OCI-LY7 (cell line): ENCODE results near the gene PCDH17. TPM values are rescaled to one million over a fixed set of nuclear protein-coding genes. Genes with fewer than 3 reads are reported as not detected.

Experiments
- BruUV-seq: library from RNA; stranded (reverse); fragments of 400-500 nt; replicated peaks from 2 replicates; lab custom pipeline; 2021; lab: Mats Ljungman, UMichigan
- CTCF ChIA-PET: fragments of 300-600 bp; sonication (Branson Sonifier 250); formaldehyde crosslinking; loops from one replicate; lab custom pipeline; 2022; ENCODE audit warnings: antibody characterized with exemption; ENCODE audit not compliant: unreplicated experiment; lab: Charles Lee
- POLR2A ChIA-PET: fragments of 300-600 bp; sonication (Branson Sonifier 250); formaldehyde crosslinking; loops from one replicate; lab custom pipeline; 2022; ENCODE audit warnings: antibody characterized with exemption; lab: Charles Lee
- DNase-seq: peaks from one replicate; pipeline ENCODE4 v3.0.0-alpha.2; 2015; ENCODE audit warnings: low spot score
- H2AFZ ChIP-seq: fragments of 200-600 bp; sonication (generic), shearing (Covaris generic); 2 replicates; pipeline ENCODE4 v1.6.1; 2014; ENCODE audit warnings: mild to moderate bottlenecking, antibody characterized with exemption, low read length, moderate library complexity
- H3K27ac ChIP-seq: fragments of 200-600 bp; sonication (generic); 2 replicates; pipeline ENCODE4 v1.5.1; 2014; ENCODE audit warnings: mixed run types, low read depth, mild to moderate bottlenecking, moderate library complexity, low read length, inconsistent platforms; ENCODE audit not compliant: poor library complexity, severe bottlenecking
- H3K36me3 ChIP-seq: fragments of 200-600 bp; sonication (generic); 2 replicates; pipeline ENCODE4 v1.6.1; 2014; ENCODE audit warnings: mild to moderate bottlenecking, antibody characterized with exemption, low read length, moderate library complexity, mixed read lengths; ENCODE audit not compliant: insufficient read depth
- H3K4me1 ChIP-seq: fragments of 200-600 bp; sonication (generic); 2 replicates; pipeline ENCODE4 v1.5.1; 2014; ENCODE audit warnings: mild to moderate bottlenecking, low read length; ENCODE audit not compliant: insufficient read depth, poor library complexity, severe bottlenecking
- H3K4me2 ChIP-seq: fragments of 200-600 bp; sonication (generic); 2 replicates; pipeline ENCODE4 v1.6.1; 2014; ENCODE audit warnings: mild to moderate bottlenecking, low read length
- H3K4me3 ChIP-seq: fragments of 200-600 bp; sonication (generic); 2 replicates; pipeline ENCODE4 v1.5.1; 2014; ENCODE audit warnings: mild to moderate bottlenecking, low read depth, low read length; ENCODE audit not compliant: poor library complexity, severe bottlenecking
- H3K79me2 ChIP-seq: fragments of 200-600 bp; sonication (generic); 2 replicates; pipeline ENCODE4 v1.6.1; 2016; ENCODE audit warnings: low read depth, mild to moderate bottlenecking, low read length, moderate library complexity, mixed read lengths; ENCODE audit not compliant: insufficient read depth
- H3K9me2 ChIP-seq: fragments of 200-600 bp; sonication (generic); 2 replicates; pipeline ENCODE4 v1.6.1; 2016; ENCODE audit warnings: mild to moderate bottlenecking, low read length, mixed read lengths; ENCODE audit not compliant: insufficient read depth
- H3K9me3 ChIP-seq: fragments of 200-600 bp; sonication (generic); 2 replicates; pipeline ENCODE4 v1.6.1; 2014; ENCODE audit warnings: mild to moderate bottlenecking, mixed run types, low read length, mixed read lengths
- H4K20me1 ChIP-seq: fragments of 200-600 bp; sonication (generic); 2 replicates; pipeline ENCODE4 v1.6.1; 2014; ENCODE audit warnings: mild to moderate bottlenecking, antibody characterized with exemption, low read length, moderate library complexity, mixed read lengths; ENCODE audit not compliant: insufficient read depth
- EZH2phosphoT487 ChIP-seq: fragments of 200-600 bp; sonication (generic); IDR thresholded peaks from 2 replicates; pipeline ENCODE4 v1.6.1; 2018; ENCODE audit warnings: low read depth, borderline replicate concordance, mild to moderate bottlenecking, mixed run types, antibody characterized with exemption, low read length, moderate library complexity, mixed read lengths
- intact Hi-C: fragments of 100-400 bp; cut with micrococcal nuclease; formaldehyde crosslinking; loops from one replicate; pipeline ENCODE4 v1.10.0; 2022; ENCODE audit not compliant: unreplicated experiment
- total RNA-seq, 2 experiments: library from RNA; depleted of rRNA in 1 of 2; stranded (reverse); fragments of >200 nt in 1 of 2; shearing (Covaris generic) in 1 of 2; gene quantifications; 2 replicates each; pipeline ENCODE4 v1.2.3, GENCODE V29; 2014 to 2022
- TF ChIP-seq, protein P1 (sequence below): fragments of 200-600 bp; sonication (generic); conservative IDR thresholded peaks from 2 replicates; pipeline ENCODE4 v1.5.1; 2014; ENCODE audit warnings: mild to moderate bottlenecking, antibody characterized with exemption, low read length, moderate library complexity, mixed read lengths

The PCDH17 gene
- total RNA-seq, 2 experiments from 2014 or later: not detected

DNA sequence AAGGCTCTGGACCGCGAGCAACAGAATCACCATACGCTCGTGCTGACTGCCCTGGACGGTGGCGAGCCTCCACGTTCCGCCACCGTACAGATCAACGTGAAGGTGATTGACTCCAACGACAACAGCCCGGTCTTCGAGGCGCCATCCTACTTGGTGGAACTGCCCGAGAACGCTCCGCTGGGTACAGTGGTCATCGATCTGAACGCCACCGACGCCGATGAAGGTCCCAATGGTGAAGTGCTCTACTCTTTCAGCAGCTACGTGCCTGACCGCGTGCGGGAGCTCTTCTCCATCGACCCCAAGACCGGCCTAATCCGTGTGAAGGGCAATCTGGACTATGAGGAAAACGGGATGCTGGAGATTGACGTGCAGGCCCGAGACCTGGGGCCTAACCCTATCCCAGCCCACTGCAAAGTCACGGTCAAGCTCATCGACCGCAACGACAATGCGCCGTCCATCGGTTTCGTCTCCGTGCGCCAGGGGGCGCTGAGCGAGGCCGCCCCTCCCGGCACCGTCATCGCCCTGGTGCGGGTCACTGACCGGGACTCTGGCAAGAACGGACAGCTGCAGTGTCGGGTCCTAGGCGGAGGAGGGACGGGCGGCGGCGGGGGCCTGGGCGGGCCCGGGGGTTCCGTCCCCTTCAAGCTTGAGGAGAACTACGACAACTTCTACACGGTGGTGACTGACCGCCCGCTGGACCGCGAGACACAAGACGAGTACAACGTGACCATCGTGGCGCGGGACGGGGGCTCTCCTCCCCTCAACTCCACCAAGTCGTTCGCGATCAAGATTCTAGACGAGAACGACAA lies 1.8 kb downstream of the PCDH17 start:
- Histone ChIP-seq H3K4me2 (no peak overlapping the region), H2AFZ (no peak overlapping the region), H4K20me1 (no peaks in the 10 kb centered on the region), H3K27ac (no peak overlapping the region), H3K9me3 (no peaks in the 10 kb centered on the region), H3K79me2 (no peaks in the 10 kb centered on the region), H3K4me1 (no peaks in the 10 kb centered on the region), H3K9me2 (no peaks in the 10 kb centered on the region), H3K4me3 (no peak overlapping the region), H3K36me3 (no peaks in the 10 kb centered on the region)
- TF ChIP-seq EZH2phosphoT487: no peak
- TF ChIP-seq, protein P1, sequence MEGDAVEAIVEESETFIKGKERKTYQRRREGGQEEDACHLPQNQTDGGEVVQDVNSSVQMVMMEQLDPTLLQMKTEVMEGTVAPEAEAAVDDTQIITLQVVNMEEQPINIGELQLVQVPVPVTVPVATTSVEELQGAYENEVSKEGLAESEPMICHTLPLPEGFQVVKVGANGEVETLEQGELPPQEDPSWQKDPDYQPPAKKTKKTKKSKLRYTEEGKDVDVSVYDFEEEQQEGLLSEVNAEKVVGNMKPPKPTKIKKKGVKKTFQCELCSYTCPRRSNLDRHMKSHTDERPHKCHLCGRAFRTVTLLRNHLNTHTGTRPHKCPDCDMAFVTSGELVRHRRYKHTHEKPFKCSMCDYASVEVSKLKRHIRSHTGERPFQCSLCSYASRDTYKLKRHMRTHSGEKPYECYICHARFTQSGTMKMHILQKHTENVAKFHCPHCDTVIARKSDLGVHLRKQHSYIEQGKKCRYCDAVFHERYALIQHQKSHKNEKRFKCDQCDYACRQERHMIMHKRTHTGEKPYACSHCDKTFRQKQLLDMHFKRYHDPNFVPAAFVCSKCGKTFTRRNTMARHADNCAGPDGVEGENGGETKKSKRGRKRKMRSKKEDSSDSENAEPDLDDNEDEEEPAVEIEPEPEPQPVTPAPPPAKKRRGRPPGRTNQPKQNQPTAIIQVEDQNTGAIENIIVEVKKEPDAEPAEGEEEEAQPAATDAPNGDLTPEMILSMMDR: no peak
- DNase-seq: no peak
- BruUV-seq: no TSS peak
- ChIA-PET CTCF (no interaction called here), POLR2A (no interaction called here)
- intact Hi-C loops: no loop called here

DNA sequence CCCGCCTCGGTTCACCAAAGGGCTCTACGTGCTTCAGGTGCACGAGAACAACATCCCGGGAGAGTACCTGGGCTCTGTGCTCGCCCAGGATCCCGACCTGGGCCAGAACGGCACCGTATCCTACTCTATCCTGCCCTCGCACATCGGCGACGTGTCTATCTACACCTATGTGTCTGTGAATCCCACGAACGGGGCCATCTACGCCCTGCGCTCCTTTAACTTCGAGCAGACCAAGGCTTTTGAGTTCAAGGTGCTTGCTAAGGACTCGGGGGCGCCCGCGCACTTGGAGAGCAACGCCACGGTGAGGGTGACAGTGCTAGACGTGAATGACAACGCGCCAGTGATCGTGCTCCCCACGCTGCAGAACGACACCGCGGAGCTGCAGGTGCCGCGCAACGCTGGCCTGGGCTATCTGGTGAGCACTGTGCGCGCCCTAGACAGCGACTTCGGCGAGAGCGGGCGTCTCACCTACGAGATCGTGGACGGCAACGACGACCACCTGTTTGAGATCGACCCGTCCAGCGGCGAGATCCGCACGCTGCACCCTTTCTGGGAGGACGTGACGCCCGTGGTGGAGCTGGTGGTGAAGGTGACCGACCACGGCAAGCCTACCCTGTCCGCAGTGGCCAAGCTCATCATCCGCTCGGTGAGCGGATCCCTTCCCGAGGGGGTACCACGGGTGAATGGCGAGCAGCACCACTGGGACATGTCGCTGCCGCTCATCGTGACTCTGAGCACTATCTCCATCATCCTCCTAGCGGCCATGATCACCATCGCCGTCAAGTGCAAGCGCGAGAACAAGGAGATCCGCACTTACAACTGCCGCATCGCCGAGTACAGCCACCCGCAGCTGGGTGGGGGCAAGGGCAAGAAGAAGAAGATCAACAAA lies 2.6 kb downstream of the PCDH17 start:
- H3K9me3 ChIP-seq: no peaks in the 10 kb centered on the region
- POLR2A ChIA-PET: no interaction called here
- H2AFZ ChIP-seq: no peak overlapping the region
- H3K4me1 ChIP-seq: no peaks in the 10 kb centered on the region
- no peak for DNase-seq
- no peaks in the 10 kb centered on the region for H3K9me2 ChIP-seq
- H3K4me3 ChIP-seq: no peak overlapping the region
- no peak overlapping the region for H3K27ac ChIP-seq
- CTCF ChIA-PET: no interaction called here
- no peaks in the 10 kb centered on the region for H3K79me2 ChIP-seq
- TF ChIP-seq EZH2phosphoT487: no peak
- BruUV-seq: no TSS peak
- H4K20me1 ChIP-seq: no peaks in the 10 kb centered on the region
- no peaks in the 10 kb centered on the region for H3K36me3 ChIP-seq
- H3K4me2 ChIP-seq: no peak overlapping the region
- intact Hi-C loops: no loop called here

DNA sequence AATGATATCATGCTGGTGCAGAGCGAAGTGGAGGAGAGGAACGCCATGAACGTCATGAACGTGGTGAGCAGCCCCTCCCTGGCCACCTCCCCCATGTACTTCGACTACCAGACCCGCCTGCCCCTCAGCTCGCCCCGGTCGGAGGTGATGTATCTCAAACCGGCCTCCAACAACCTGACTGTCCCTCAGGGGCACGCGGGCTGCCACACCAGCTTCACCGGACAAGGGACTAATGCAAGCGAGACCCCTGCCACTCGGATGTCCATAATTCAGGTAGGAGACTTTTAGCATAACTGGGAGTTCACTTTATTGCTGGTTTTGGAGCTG lies 3.3 kb downstream of the PCDH17 start:
- no peak for TF ChIP-seq EZH2phosphoT487
- TF ChIP-seq, protein P1: no peak
- no peaks in the 10 kb centered on the region for H3K9me2 ChIP-seq
- BruUV-seq: no TSS peak
- no peak overlapping the region for H3K4me3 ChIP-seq
- no peaks in the 10 kb centered on the region for H4K20me1 ChIP-seq
- CTCF ChIA-PET: no interaction called here
- H3K36me3 ChIP-seq: no peaks in the 10 kb centered on the region
- no peaks in the 10 kb centered on the region for H3K9me3 ChIP-seq
- H2AFZ ChIP-seq: no peak overlapping the region
- H3K27ac ChIP-seq: no peak overlapping the region
- POLR2A ChIA-PET: interaction anchor here (0.6 to 1.4 kb wide), 2 partner anchors 10 to 279 kb away, joined by 3 to 4 read pairs; no protein-coding TSS in a partner anchor
- intact Hi-C loops: no loop called here
- DNase-seq: no peak
- H3K4me2 ChIP-seq: no peak overlapping the region
- no peaks in the 10 kb centered on the region for H3K4me1 ChIP-seq
- no peaks in the 10 kb centered on the region for H3K79me2 ChIP-seq
